GM19240 (cell line): ENCODE results near the gene HOXB7.

ENCODE experiments used
- DNase-seq: peaks from one replicate; pipeline ENCODE4 v3.0.0; 2011; ENCODE audit warnings: low spot score; ENCODE audit not compliant: insufficient read length

Gene HOXB7

DNA sequence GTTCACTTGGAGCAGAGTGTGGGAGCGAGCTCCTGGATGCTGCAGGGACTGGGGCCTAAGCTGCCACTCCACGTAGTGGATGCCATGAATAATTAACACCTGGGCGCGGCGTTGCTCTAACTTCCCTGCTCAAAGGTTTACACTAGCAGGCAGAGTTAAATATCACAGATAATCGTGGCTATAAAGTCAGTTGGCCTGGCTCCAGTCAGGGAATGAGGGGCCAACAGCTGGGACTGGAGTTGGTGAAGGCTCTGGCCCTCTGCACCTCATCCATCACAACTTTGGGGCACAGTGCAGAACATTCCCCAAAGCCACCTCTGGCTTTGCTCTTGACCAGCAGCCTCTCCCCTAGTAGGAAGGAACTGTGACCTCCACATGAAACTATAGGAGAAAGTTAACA is 43.6 kb downstream of the HOXB7 start:
- DNase-seq, result no peak

DNA sequence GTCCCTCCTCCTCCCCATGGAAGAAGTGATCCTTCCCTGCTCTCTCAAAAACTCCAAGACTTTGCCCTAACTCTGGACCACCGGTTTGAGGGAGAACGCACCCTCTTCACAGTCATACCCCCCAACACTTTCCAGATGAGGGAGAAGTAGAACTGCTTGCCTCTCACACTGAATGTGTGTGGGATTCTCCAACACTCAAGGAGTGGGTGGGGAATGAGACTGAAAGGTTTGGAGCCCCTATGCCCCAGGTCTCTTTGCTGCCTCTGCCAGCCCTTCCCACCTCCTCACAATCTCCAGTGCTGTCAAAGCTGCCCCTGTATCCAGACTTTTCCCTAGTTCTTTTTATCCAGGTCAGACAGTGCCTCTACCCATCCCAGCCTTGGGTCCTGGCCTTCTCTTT is 44.1 kb downstream of the HOXB7 start:
- DNase-seq, result no peak

DNA sequence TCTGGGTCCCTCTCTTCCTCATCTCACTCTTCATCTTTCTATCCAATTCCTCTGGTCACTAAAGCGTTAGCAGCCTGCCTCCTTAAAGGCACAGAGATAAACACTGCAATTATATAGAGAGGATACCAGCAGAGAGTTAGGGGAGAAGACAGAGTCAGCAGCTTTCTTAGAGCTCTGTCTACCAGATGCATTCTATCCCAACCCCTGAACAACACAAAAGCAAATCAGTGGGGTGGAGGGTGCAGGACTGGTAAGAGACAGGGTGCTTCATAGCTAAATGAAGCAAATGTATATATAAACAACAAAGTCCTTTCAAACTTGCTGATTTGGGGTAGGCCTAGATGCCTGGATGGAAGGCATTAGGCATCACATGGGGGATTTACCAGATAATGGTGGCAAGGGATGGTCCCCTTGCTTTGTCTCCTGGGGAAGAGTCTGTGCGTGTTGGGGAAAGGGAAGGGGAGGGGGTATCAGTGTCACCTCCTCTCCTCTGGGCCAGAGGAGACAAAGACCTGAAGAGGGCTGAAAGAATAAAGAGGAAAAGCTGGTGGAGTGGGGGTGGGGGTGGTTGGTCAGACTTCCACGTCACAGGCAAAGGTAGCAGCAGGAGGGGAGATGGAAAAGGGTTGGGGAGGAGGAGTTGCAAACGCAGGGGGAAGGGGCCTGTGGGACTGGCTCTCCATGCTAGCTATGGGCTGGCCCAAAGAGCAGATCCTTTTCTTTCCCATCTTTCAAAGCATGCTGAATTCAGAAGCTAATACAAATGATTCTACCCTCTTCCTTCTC is 44.7 kb downstream of the HOXB7 start:
- no peak for DNase-seq

DNA sequence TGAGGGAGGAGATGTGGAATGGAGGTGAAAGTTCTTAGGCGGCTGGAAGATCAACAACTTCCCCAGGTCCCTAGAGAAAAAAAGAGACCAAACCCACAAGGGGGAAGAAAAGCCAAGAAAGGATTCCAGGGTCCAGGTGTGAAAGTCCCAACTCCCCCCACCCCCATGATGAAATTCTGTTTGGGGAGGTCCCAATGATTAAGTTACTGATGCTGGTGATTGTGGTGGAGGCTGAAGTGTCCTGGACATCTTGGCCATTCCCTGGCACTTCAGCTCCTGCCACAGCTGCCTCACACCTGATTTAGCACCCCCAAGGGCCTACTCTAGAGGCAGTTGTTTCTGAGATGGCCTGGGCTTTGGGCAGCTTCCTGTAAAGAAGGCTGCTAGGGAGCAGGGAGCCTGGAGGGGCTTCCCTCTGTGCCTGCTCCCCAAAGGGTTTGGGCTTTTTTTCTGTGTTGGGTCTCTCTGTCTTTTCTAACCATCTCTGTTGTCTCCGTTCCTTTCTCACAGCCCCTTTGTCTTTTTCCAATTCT is 45.7 kb downstream of the HOXB7 start:
- DNase-seq, result no peak

DNA sequence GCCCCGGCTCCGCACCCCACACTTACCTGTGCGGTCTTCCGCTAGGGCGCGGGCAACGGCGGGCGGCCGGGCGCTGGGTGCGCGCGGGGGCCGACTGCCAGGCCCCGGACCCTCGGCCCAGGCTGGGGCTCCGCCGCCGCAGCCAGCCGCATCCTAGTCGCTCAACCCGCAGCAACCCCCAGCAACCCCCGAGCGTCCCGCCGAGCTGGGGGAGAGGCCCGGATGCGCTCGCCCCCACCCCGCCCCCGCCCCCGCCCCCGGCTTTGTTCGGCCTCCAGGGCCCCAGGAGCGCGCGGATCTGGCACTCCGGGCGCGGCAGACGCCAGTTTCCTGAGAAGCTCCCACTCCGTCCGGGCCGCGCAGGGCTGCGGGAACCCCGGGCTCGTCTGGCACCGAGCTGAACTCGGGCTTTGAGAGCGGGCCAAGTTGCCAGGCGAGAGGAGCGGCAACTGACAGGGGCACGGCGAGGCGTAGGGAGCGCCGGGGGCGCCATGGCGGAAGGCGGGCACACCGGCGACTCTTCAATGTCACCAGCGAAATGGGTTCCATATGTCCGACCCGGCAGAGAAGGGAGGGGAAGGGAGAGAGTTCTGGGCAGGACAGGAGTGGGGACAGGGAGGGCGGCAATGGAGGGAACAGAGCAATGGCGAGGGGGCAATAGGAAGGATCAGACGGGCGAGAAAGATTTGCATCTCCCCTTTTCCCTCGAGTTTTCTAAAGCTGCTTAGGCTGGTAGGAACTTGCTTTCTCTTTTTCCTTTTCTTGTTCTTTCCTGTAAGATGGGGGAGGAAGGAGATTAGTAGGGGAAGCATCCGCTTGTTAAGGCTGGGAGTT is 46.4 kb downstream of the HOXB7 start:
- no peak for DNase-seq

DNA sequence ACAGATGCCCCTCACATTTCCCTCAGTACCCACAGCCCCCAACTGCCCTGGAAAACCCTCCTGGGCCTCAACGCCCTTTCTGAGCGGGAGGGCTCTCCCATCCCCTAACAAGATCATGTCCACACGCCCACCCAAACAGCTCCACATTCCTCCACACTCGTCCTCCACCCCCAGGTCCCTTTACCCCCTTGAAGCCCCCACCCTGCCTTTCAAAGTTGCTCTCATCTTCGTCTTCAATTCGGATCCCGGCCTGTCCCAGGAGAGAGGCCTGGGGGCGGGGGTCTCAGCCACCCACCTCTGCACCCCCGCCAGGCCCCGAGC is 47.0 kb downstream of the HOXB7 start:
- DNase-seq, result no peak

DNA sequence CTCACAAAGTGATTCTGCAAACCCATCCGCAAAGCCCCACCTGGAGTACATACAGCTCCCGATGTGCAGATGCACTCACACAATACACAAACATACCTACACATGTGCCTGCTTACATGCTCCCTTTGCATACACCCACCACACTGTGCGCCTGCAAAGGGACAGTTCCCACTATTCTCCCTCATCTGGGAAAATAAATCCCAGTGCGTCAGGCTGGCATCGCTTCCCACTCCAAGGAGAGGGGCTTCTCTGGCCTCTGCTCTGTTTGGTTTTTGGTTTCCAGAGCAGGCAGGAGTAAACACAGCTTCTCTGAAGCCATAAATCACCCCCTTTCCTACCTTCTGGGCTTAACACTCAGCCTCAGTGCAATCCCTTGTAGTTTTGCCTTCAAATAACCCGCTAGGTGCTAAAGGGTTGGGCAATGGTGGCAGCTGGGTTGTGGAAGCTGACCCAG is 47.4 kb downstream of the HOXB7 start:
- DNase-seq, result no peak

DNA sequence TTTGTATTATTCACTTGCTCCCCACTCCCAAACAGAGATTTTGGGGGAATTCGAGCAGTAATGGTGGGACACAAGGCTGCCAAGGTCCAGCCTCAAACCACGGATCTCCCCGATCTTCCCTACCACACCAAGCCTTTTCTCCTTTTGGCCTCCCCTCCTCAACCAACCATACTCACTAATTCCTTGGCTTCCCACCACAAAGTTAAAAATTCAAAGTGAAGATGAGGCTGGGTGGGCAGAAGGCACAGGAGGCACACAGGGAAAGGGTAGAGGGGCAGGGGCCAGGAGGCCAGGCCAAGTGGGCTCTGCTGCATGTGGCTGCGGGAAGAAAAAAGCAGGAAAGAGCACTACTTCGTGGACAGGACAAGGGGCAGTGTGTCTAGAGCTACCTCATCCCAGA is 47.9 kb downstream of the HOXB7 start:
- no peak for DNase-seq

DNA sequence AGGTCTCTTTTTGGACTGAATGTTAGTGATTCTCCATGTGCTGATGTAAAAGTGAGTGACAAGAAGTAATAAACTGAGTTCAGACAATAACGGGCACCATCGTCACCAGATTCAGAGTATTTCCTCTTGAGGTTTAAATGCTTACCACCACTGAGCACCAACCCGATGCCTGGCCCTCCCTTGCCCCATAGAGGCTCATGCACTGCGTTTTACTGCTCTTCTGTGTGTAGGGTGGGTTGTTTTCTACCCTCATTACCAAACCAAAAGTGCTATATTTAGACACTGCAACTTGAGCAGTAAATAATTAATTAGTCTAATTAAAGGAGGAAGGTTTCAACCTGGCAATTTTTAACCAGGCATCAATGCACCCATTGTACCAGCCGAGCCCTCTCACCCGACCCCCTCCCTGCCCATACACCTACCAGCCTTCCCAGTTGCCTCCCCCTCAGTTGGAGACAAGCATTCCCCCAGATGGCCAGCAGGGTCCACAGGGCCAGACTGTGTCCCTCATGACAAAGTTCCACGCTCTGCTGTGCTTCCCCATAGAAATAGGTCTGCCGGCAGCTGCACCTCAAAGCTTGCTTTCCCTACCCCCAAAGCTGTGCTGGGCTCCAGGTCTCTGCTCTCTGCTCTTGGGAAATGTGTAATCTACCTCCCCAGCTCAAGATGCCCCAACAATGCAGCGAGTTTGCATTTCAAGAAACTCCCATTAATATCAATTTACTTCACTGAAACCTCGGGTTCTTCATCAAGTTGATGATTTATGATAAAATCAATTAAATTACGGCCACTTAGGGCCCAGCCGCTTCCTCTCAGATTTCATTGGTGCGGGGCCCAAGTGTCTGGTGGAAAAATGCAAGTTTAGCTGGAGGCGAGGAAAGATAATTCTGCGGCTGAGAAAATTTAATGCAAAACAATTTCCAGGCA is 48.7 kb downstream of the HOXB7 start:
- DNase-seq, result no peak

DNA sequence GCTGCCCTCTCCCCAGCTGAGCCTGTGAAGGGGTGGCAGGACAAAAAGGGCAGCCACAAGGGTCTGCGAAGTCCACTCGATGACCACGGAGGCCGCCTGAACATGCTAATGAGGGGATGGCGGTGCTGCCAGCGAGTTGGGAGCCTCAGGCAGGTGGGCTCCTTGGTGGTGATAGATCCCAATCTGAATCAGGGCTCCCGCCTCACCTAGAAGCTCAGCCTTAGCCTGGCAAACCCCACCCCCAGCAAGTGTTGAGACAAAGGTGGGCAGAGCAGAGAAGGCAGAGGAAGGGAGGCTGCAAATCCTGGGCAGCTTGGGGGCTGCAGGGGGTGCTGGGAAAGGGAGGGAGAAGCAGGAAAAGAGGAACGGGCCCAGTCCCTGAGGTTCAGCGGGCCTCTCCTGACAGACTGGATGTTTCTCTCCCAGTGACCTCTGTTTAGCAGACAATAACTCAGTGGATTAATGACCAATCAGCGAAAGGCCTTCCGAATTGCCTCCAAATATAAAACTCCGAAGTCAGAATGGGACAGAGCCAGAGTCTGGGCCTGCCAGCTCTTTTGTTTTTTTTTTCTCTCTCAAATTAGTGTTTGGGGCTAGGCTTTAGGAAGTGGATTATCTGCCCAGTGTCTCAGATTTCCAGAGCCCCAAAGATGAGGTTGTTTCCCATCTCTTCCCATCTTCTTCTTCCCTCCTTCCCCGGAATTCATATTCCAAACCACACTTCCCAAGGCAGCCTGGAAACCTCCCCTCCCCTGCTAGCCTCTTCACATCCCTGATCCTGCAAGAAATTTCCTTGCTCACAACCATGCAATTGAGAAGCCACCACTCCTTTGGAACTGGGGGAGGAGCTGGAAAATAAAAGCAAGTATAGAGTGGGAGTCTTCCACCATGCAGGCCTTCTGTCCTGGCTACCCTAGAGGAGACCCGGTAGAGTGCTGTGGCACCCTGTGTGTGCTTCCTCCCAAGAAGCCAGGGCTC is 50.7 kb downstream of the HOXB7 start:
- DNase-seq, result no peak

DNA sequence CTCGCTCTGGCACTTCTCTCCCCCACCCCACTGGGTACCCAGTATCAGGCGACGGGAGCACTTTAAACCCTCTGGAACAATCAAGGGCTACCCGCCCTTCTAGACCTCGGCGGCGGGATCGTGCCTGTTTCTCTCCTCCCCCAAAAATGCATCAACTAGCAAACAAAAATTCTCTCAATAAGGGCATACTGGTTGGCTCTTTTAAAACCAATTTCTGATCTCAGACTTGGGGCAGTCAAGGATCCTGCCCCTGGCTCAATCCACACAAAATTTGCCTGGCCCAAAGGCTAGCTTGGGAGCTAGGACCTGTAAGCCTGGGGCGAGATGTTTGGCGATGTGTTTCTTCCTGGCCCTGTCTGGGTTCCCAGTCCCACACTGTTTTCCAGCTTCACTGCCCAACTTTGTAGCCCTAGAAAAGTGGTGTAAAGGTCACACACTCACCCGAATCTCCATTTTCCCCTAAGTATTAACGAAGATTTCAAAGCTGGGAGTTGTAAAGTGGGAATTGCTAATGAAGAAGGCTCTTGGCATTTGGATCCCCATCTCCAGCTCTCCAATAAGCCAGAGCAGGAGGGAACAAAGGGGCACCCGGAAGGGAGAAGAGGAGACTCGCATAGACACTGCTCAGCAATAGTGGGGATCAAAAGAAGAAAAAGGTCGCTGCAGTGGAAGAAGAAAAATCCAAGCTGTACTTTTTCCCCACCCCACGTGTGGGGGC is 51.5 kb downstream of the HOXB7 start:
- no peak for DNase-seq

DNA sequence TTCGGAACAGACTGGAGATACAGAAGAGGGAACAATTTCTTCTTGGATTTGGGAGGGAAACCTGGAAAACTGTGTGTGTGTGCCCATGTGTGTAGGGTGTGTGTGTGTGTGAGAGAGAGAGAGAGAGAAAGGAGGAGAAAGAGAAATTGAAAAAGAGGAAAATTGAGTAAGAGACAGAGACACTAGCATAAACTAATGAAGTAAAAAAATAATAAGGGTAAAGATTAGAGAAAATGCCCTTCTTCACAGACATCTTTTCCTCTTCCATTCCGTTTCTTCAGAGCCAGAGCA is 52.0 kb downstream of the HOXB7 start:
- DNase-seq, result no peak

DNA sequence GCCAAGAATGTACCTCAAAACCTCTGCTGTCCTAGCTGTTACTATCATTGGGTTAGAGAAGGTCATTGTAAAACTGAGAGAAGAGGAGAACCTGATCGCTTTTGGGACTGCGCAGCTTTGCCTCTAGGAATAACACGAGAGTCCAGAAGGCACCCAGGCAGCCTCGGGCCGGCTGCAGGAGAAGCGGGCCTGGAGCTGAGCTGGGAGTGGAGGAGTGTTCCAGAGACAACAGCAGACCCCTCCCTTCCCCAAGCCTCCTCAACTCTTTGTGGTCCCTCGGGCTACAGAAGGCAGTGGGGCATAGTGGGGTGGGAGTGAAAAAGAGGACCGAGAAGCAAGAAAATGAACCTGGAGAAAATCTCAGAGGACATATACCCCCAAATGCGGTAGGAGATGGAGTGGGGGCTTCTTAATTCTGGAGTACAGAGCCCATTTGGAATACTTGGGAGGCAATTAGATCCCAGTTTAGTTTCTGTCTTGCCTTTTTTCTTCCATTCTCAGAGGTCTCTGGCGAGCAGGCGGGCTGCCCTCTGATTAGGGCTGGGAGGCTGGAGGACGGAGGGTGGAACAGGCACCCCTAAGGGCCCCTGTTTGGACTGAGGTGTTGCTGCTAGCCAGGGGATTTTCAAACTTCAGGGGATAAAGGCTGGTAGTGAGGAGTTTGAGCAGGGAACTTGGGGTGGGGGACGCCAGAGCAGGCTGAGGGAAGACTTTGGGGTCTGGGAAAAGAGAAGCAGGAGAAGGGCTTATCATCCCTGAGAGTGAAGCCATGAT is 52.6 kb downstream of the HOXB7 start:
- DNase-seq, result no peak
